ENCODE data around the gene KRTAP5-9. TPM values are rescaled to one million over a fixed set of nuclear protein-coding genes. Genes with fewer than 3 reads are reported as not detected.

The KRTAP5-9 gene
- total RNA-seq, 1 donor from 2014 or later, result 0.20 TPM

- Mint-ChIP-seq H3K4me3 (ENCODE audit: unreplicated experiment) (no peak overlapping the region), H3K9me3 (ENCODE audit: low read depth) (peaks cover 6% of the 10 kb centered on the region), H3K4me1 (ENCODE audit: low read depth) (no peaks in the 10 kb centered on the region), H3K27me3 (ENCODE audit: low read depth) (peaks cover 8% of the 10 kb centered on the region), H3K36me3 (ENCODE audit: low read depth) (peaks cover 1% of the 10 kb centered on the region), H3K27ac (ENCODE audit: unreplicated experiment) (no peak overlapping the region)
- TF ChIP-seq CTCF (IDR thresholded peaks at IDR 0.05), result no peak
- DNase-seq (ENCODE audit: low spot score), result no peak
These were observed 5.8 kb upstream of the KRTAP5-9 start for GRCh38 chr11:71542382-71542781.

- no peak overlapping the region for H3K4me3 Mint-ChIP-seq (ENCODE audit: unreplicated experiment)
- DNase-seq (ENCODE audit: low spot score), result no peak
- H3K27ac Mint-ChIP-seq (ENCODE audit: unreplicated experiment), result no peak overlapping the region
- H3K27me3 Mint-ChIP-seq (ENCODE audit: low read depth), result peaks cover 8% of the 10 kb centered on the region
- H3K36me3 Mint-ChIP-seq (ENCODE audit: low read depth), result peaks cover 1% of the 10 kb centered on the region
- TF ChIP-seq CTCF (IDR thresholded peaks at IDR 0.05), result no peak
- H3K4me1 Mint-ChIP-seq (ENCODE audit: low read depth), result no peaks in the 10 kb centered on the region
- peaks cover 6% of the 10 kb centered on the region for H3K9me3 Mint-ChIP-seq (ENCODE audit: low read depth)
These were observed 5.1 kb upstream of the KRTAP5-9 start for GRCh38 chr11:71542879-71543777.

- Mint-ChIP-seq H3K4me1 (ENCODE audit: low read depth) (no peaks in the 10 kb centered on the region), H3K9me3 (ENCODE audit: low read depth) (peaks cover 6% of the 10 kb centered on the region), H3K27me3 (ENCODE audit: low read depth) (peaks cover 10% of the 10 kb centered on the region), H3K36me3 (ENCODE audit: low read depth) (peaks cover 1% of the 10 kb centered on the region), H3K4me3 (ENCODE audit: unreplicated experiment) (no peak overlapping the region), H3K27ac (ENCODE audit: unreplicated experiment) (no peak overlapping the region)
- no peak for TF ChIP-seq CTCF (IDR thresholded peaks at IDR 0.05)
- DNase-seq (ENCODE audit: low spot score), result no peak
These were observed 4.4 kb upstream of the KRTAP5-9 start for GRCh38 chr11:71543866-71544265.

- no peak overlapping the region for H3K4me3 Mint-ChIP-seq (ENCODE audit: unreplicated experiment)
- no peaks in the 10 kb centered on the region for H3K4me1 Mint-ChIP-seq (ENCODE audit: low read depth)
- H3K27me3 Mint-ChIP-seq (ENCODE audit: low read depth), result peaks cover 16% of the 10 kb centered on the region
- TF ChIP-seq CTCF (IDR thresholded peaks at IDR 0.05), result no peak
- H3K9me3 Mint-ChIP-seq (ENCODE audit: low read depth), result peaks cover 6% of the 10 kb centered on the region
- no peak for DNase-seq (ENCODE audit: low spot score)
- H3K36me3 Mint-ChIP-seq (ENCODE audit: low read depth), result peaks cover 1% of the 10 kb centered on the region
- H3K27ac Mint-ChIP-seq (ENCODE audit: unreplicated experiment), result no peak overlapping the region
These were observed 3.5 kb upstream of the KRTAP5-9 start for GRCh38 chr11:71544525-71545214.

GRCh38 chr11:71545405-71545966 is 2.7 kb upstream of the KRTAP5-9 start:
- H3K27me3 Mint-ChIP-seq (ENCODE audit: low read depth), result peaks cover 21% of the 10 kb centered on the region
- H3K9me3 Mint-ChIP-seq (ENCODE audit: low read depth), result peaks cover 6% of the 10 kb centered on the region
- TF ChIP-seq CTCF (IDR thresholded peaks at IDR 0.05), result no peak
- no peaks in the 10 kb centered on the region for H3K4me1 Mint-ChIP-seq (ENCODE audit: low read depth)
- DNase-seq (ENCODE audit: low spot score), result no peak
- H3K4me3 Mint-ChIP-seq (ENCODE audit: unreplicated experiment), result no peak overlapping the region
- H3K27ac Mint-ChIP-seq (ENCODE audit: unreplicated experiment), result no peak overlapping the region
- peaks cover 1% of the 10 kb centered on the region for H3K36me3 Mint-ChIP-seq (ENCODE audit: low read depth)

Data from chondrocyte (in vitro differentiated cells).